HepG2 (cell line): ENCODE measurements around the gene COX10. TPM values are rescaled to one million over a fixed set of nuclear protein-coding genes. Genes with fewer than 3 reads are reported as not detected.

Experiments used
- ARID5B ChIP-seq: IDR thresholded peaks from 2 replicates; pipeline ENCODE4 v1.4.0; 2020; ENCODE audit warnings: mild to moderate bottlenecking, missing genetic modification reagents
- CBX5 ChIP-seq: sonication (generic); formaldehyde crosslinking; IDR thresholded peaks from 2 replicates; pipeline ENCODE4 v1.4.0; 2020; ENCODE audit warnings: missing genetic modification reagents, borderline replicate concordance
- CREBL2 ChIP-seq: sonication (generic); formaldehyde crosslinking; IDR thresholded peaks from 2 replicates; pipeline ENCODE4 v1.8.1; 2023; ENCODE audit warnings: missing genetic modification reagents, mild to moderate bottlenecking, borderline replicate concordance
- DPF2 ChIP-seq: sonication (generic); formaldehyde crosslinking; IDR thresholded peaks from 2 replicates; pipeline ENCODE4 v1.4.0; 2020; ENCODE audit warnings: mild to moderate bottlenecking, low read depth, missing genetic modification reagents, borderline replicate concordance
- FOXA3 ChIP-seq: IDR thresholded peaks from 2 replicates; pipeline ENCODE4 v1.6.1; 2016; ENCODE audit warnings: missing genetic modification reagents, missing compliant biosample characterization
- KLF15 ChIP-seq: sonication (generic); formaldehyde crosslinking; IDR thresholded peaks from 2 replicates; pipeline ENCODE4 v1.8.1; 2023; ENCODE audit warnings: borderline replicate concordance, mild to moderate bottlenecking, inconsistent platforms, missing genetic modification reagents, mixed read lengths
- MEIS1 ChIP-seq: sonication (generic); formaldehyde crosslinking; IDR thresholded peaks from 2 replicates; pipeline ENCODE4 v1.9.0; 2021; ENCODE audit warnings: mild to moderate bottlenecking, missing genetic modification reagents, moderate library complexity, borderline replicate concordance
- MLXIP ChIP-seq: sonication (generic); formaldehyde crosslinking; IDR thresholded peaks from 2 replicates; pipeline ENCODE4 v1.9.0; 2021; ENCODE audit warnings: missing genetic modification reagents, borderline replicate concordance
- MXD4 ChIP-seq: IDR thresholded peaks from 2 replicates; pipeline ENCODE4 v1.6.1; 2016; ENCODE audit warnings: mild to moderate bottlenecking, missing biosample characterization, missing genetic modification reagents
- PAX8 ChIP-seq: sonication (generic); formaldehyde crosslinking; IDR thresholded peaks from 2 replicates; pipeline ENCODE4 v1.8.0; 2022; ENCODE audit warnings: mild to moderate bottlenecking, missing genetic modification reagents, borderline replicate concordance
- POLR2G ChIP-seq: fragments of 200-400 bp; formaldehyde crosslinking; IDR thresholded peaks from 2 replicates; pipeline ENCODE4 v1.6.1; 2018; ENCODE audit warnings: mild to moderate bottlenecking, low read depth, low read length, moderate library complexity
- SKIL ChIP-seq: sonication (generic); formaldehyde crosslinking; IDR thresholded peaks from 2 replicates; pipeline ENCODE4 v1.8.0; 2022; ENCODE audit warnings: missing genetic modification reagents, mild to moderate bottlenecking, moderate library complexity, borderline replicate concordance
- ZMYM2 ChIP-seq: sonication (generic); formaldehyde crosslinking; IDR thresholded peaks from 2 replicates; pipeline ENCODE4 v1.8.0; 2022; ENCODE audit warnings: mild to moderate bottlenecking, missing genetic modification reagents
- ZNF441 ChIP-seq: sonication (generic); formaldehyde crosslinking; IDR thresholded peaks from 2 replicates; pipeline ENCODE4 v1.7.0; 2021; ENCODE audit warnings: missing genetic modification reagents, borderline replicate concordance
- ZNF598 ChIP-seq: sonication (generic); formaldehyde crosslinking; IDR thresholded peaks from 2 replicates; pipeline ENCODE4 v1.5.1; 2020; ENCODE audit warnings: mild to moderate bottlenecking, missing genetic modification reagents, borderline replicate concordance
- polyA plus RNA-seq, 8 experiments: library from polyadenylated mRNA; depleted of rRNA in 3 of 8; stranded (reverse) in 7 of 8; unstranded in 1 of 8; fragments of >200 nt; fragmentation: Illumina TruSeq in 4 of 8; extraction: Trizol in 4 of 8; gene quantifications; 2 replicates each; pipeline versions ENCODE4 v1.2.1 to v1.2.3, GENCODE V29; 2011 to 2016; ENCODE audit warnings: low read depth in 4 of 8, missing spikeins in 1 of 8, mixed read lengths in 1 of 8; ENCODE audit not compliant: insufficient read depth in 1 of 8
- total RNA-seq, 5 experiments: library from RNA; depleted of rRNA; stranded (reverse); fragments of >200 nt; fragmentation: Illumina TruSeq; extraction: Trizol; gene quantifications; 2 replicates each; pipeline ENCODE4 v1.2.3, GENCODE V29; 2016; ENCODE audit warnings: low read depth in 1 of 5
- TF ChIP-seq, protein P1 (sequence below): sonication (generic); formaldehyde crosslinking; IDR thresholded peaks from 2 replicates; pipeline ENCODE4 v1.9.0; 2021; ENCODE audit warnings: missing genetic modification reagents, mild to moderate bottlenecking, borderline replicate concordance

COX10 gene
- total and polyA plus RNA-seq, 2 of the 13 experiments (the other 11 are each of a cell fraction or from before 2014, with no cell fraction given): 13.9 to 20.1 TPM

DNA sequence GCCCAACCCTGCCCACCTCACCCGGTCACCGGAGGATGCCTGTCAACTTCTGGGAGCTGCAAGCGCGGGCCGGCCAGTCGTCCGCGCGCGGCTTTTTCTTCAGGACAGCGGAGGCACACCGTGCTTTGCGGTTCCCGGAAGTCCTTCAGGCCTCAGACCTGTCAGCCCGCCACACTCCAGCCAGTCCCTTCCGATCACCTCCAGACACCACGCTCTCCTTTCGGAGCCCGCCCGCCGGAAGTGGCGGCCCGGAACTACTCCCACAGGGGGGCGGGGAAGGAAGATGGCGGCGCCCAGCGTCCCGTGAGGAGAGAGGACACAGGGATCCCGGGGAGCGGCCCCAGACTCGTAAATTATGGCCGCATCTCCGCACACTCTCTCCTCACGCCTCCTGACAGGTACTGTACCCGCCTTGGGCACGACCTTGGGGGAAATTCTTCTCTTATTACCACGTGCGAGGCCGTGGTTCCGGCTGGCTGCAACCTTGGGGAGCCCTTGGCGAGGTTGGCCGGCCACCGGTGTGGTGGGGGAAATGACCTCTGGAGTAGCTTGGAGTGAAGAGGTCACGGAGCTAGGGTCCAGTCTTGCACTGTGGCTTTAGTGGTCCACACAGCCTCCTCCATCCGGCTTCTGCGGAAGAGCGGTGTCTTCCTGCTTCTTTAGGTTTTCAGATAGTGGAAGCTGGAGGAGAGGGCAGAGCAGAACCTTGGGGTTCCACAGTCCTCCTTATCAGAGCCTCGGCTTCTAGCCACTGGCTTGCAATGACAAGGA, at the start of gene COX10 (continued):
- TF ChIP-seq ZMYM2: 0 out of 2 replicates have a peak, but pooled peaks have one; percentile 12
- TF ChIP-seq MXD4 (CRISPR knock-in tag): peak; percentile 97
- TF ChIP-seq CREBL2 (CRISPR knock-in tag): no peak
- TF ChIP-seq SKIL (CRISPR knock-in tag): no peak
- 0 out of 2 replicates have a peak, but pooled peaks have one; percentile 15 for TF ChIP-seq MEIS1 (CRISPR knock-in tag)
- no peak for TF ChIP-seq MLXIP (CRISPR knock-in tag)
- peak; percentile 50 for TF ChIP-seq ARID5B
- TF ChIP-seq ZNF598 (CRISPR knock-in tag): peak; percentile 87; the same call in 1 of the 2 replicates
- no peak for TF ChIP-seq PAX8 (CRISPR knock-in tag)
- no peak for TF ChIP-seq DPF2 (CRISPR knock-in tag)
- TF ChIP-seq CBX5 (CRISPR knock-in tag): peak; percentile 65
- TF ChIP-seq FOXA3 (CRISPR knock-in tag): peak; percentile 60; the same call in 1 of the 2 replicates
- no peak for TF ChIP-seq ZNF441
- TF ChIP-seq, protein P1, sequence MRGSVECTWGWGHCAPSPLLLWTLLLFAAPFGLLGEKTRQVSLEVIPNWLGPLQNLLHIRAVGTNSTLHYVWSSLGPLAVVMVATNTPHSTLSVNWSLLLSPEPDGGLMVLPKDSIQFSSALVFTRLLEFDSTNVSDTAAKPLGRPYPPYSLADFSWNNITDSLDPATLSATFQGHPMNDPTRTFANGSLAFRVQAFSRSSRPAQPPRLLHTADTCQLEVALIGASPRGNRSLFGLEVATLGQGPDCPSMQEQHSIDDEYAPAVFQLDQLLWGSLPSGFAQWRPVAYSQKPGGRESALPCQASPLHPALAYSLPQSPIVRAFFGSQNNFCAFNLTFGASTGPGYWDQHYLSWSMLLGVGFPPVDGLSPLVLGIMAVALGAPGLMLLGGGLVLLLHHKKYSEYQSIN (CRISPR knock-in tag): no peak
- no peak; the same call in 1 of the 2 replicates for TF ChIP-seq KLF15 (CRISPR knock-in tag)
- peak; percentile 98 for TF ChIP-seq POLR2G
